ENCODE measurements around the gene GPR61. TPM values are rescaled to one million over a fixed set of nuclear protein-coding genes. Genes with fewer than 3 reads are reported as not detected.

Gene GPR61
- total RNA-seq, 4 donors from 2014 or later: 0.19 to 1.4 TPM; not detected in 2

DNA sequence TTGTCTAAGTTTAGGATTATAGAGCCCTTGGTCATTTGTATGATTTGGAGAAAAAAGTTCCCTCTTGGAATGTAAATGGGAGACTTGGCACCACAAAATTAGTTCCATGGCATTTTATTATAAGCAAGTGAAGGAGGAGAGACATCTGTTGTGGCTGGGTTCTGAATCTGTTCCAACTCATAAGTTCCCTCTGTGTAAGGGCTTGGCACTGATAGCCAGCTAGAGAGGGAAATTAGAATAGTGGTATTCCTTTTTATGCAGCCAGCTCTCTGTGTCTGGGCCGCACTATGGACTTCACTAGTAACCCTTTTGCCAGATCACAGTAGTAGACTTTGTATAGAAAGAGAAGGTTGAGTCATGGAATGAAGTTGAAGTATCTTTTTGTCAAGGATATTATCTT lies 39.8 kb downstream of the GPR61 start:
- no peak overlapping the region for H3K4me3 ChIP-seq
- no peaks in the 10 kb centered on the region for H3K27me3 ChIP-seq
- no peaks in the 10 kb centered on the region for H3K4me1 ChIP-seq
- no peak for DNase-seq (ENCODE audit: low spot score in 2 of 2)
- no peak overlapping the region for H3K27ac ChIP-seq
- TF ChIP-seq POLR2A (IDR thresholded peaks at IDR 0.05): no peak
- TF ChIP-seq EP300 (IDR thresholded peaks at IDR 0.05): no peak
- TF ChIP-seq POLR2AphosphoS5 (IDR thresholded peaks at IDR 0.05): no peak
- TF ChIP-seq, protein P1, sequence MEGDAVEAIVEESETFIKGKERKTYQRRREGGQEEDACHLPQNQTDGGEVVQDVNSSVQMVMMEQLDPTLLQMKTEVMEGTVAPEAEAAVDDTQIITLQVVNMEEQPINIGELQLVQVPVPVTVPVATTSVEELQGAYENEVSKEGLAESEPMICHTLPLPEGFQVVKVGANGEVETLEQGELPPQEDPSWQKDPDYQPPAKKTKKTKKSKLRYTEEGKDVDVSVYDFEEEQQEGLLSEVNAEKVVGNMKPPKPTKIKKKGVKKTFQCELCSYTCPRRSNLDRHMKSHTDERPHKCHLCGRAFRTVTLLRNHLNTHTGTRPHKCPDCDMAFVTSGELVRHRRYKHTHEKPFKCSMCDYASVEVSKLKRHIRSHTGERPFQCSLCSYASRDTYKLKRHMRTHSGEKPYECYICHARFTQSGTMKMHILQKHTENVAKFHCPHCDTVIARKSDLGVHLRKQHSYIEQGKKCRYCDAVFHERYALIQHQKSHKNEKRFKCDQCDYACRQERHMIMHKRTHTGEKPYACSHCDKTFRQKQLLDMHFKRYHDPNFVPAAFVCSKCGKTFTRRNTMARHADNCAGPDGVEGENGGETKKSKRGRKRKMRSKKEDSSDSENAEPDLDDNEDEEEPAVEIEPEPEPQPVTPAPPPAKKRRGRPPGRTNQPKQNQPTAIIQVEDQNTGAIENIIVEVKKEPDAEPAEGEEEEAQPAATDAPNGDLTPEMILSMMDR (IDR thresholded peaks at IDR 0.05): no peak
- no peaks in the 10 kb centered on the region for H3K9me3 ChIP-seq
- H3K36me3 ChIP-seq: peaks cover 80% of the 10 kb centered on the region
- 62% methylated on average over 1 of the region's 1 CpG for WGBS

DNA sequence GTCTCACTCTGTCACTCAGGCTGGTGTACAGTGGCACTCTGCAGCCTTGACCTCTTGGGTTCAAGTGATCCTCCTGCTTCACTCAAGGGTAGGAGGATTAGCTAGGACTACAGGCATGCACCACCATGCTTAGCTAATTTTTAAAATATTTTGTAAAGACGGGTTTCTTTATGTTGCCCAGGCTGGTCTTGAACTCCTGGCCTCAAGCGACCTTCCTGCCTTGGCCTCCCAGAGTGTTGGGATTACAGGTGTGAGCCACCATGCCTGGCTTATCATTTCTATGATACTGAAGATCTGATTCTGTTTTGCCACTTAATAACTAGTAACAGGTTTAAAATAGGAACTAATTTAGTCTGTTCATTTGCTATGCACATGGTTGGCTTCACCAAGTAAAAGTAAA lies 42.3 kb downstream of the GPR61 start:
- no peak for DNase-seq (ENCODE audit: low spot score in 2 of 2)
- 79% methylated on average over 2 of the region's 2 CpGs for WGBS
- H3K4me3 ChIP-seq: no peak overlapping the region
- TF ChIP-seq POLR2A (IDR thresholded peaks at IDR 0.05) (no peak), POLR2AphosphoS5 (IDR thresholded peaks at IDR 0.05) (no peak), EP300 (IDR thresholded peaks at IDR 0.05) (no peak)
- TF ChIP-seq, protein P1 (IDR thresholded peaks at IDR 0.05): no peak
- H3K9me3 ChIP-seq: no peaks in the 10 kb centered on the region
- H3K4me1 ChIP-seq: no peaks in the 10 kb centered on the region
- peaks cover 94% of the 10 kb centered on the region for H3K36me3 ChIP-seq
- no peak overlapping the region for H3K27ac ChIP-seq
- H3K27me3 ChIP-seq: no peaks in the 10 kb centered on the region

DNA sequence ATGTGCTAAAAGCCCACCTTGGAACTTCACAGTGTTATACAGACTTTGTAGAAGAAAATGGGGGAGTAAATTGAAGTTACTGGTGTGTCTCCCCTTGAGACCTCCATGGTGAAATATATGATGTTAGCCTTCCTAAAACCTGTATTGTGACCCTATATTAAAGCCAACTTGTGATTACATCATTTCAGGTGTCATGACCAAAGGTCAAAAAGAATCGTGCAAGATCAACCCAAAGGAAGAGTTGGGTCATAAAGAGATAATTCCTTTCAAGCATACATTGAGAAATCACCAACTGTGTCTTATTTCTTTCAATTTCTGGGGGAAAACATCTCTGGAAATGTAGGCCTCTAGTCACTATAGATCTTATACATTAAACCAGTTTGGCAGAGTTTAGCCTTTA lies 45.1 kb downstream of the GPR61 start:
- TF ChIP-seq, protein P1 (IDR thresholded peaks at IDR 0.05): no peak
- TF ChIP-seq POLR2AphosphoS5 (IDR thresholded peaks at IDR 0.05): no peak
- 88% methylated on average over 1 of the region's 1 CpG for WGBS
- Histone ChIP-seq H3K36me3 (peaks cover 98% of the 10 kb centered on the region), H3K4me3 (no peak overlapping the region), H3K4me1 (no peaks in the 10 kb centered on the region), H3K9me3 (no peaks in the 10 kb centered on the region), H3K27me3 (no peaks in the 10 kb centered on the region), H3K27ac (no peak overlapping the region)
- no peak for DNase-seq (ENCODE audit: low spot score in 2 of 2)

DNA sequence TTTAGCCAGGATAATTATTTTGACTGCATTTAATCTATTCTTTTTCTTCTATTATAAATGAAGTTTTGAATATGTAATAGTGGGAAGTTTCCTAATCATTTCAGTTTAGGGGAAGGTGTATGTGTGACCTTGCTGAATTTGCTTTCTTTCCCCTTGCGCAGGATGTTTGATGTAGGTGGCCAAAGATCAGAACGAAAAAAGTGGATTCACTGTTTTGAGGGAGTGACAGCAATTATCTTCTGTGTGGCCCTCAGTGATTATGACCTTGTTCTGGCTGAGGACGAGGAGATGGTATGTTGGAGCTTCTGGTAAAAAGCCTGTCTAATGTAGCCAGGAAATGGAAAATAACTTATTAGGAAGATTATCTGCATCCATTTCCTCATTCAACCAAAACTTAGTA lies 46.4 kb downstream of the GPR61 start:
- H3K36me3 ChIP-seq: peaks cover 98% of the 10 kb centered on the region
- WGBS: 94% methylated on average over 3 of the region's 3 CpGs

DNA sequence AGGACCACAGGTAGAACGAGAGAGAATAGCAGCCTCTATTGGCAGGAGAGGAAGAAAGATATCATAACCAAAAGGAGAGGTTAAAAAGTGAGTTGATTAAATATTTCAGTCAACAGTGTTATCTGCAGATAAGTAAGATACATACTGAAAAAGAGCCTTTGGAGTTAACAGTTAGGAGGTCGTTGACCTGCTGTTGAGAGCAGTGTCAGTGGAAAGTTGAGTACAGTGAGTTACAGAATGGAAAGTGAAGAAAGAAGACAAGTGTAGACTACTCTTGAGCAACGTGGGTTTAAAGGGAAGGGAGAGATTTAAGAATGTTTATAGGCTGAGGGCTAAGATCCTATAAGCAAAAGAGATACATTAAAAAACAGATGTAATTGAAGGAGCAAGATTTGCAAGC lies 49.5 kb downstream of the GPR61 start:
- WGBS: 87% methylated on average over 3 of the region's 3 CpGs
- Histone ChIP-seq H3K4me3 (no peak overlapping the region), H3K4me1 (no peaks in the 10 kb centered on the region), H3K9me3 (no peaks in the 10 kb centered on the region), H3K27me3 (no peaks in the 10 kb centered on the region), H3K27ac (no peak overlapping the region), H3K36me3 (peaks cover 97% of the 10 kb centered on the region)
- no peak for DNase-seq (ENCODE audit: low spot score in 2 of 2)
- no peak for TF ChIP-seq POLR2AphosphoS5 (IDR thresholded peaks at IDR 0.05)
- TF ChIP-seq, protein P1 (IDR thresholded peaks at IDR 0.05): no peak
- TF ChIP-seq EP300 (IDR thresholded peaks at IDR 0.05): no peak
- no peak for TF ChIP-seq POLR2A (IDR thresholded peaks at IDR 0.05)

More for the DNA sequence above, 46.4 kb downstream of the GPR61 start:
- Histone ChIP-seq H3K27ac (no peak overlapping the region), H3K27me3 (no peaks in the 10 kb centered on the region), H3K4me3 (no peak overlapping the region), H3K4me1 (no peaks in the 10 kb centered on the region), H3K9me3 (no peaks in the 10 kb centered on the region)
- TF ChIP-seq, protein P1 (IDR thresholded peaks at IDR 0.05): no peak
- TF ChIP-seq POLR2A (IDR thresholded peaks at IDR 0.05) (no peak), POLR2AphosphoS5 (IDR thresholded peaks at IDR 0.05) (no peak), EP300 (IDR thresholded peaks at IDR 0.05) (no peak)
- no peak for DNase-seq (ENCODE audit: low spot score in 2 of 2)
